ENCODE data around the gene DIAPH2.

- no peak for TF ChIP-seq CTCF (IDR thresholded peaks at IDR 0.05; ENCODE audit: low read depth, low read length)
- TF ChIP-seq POLR2A (IDR thresholded peaks at IDR 0.05; ENCODE audit: extremely low read depth, insufficient read length) = no peak
Measured at GRCh38 chrX:97326456-97326855, 641.8 kb downstream of the DIAPH2 start.

Measured in NB4 (cell line).